IPS-15b (cell line): ENCODE results near the gene DHDH.

Experiments used
- H3K27me3 ChIP-seq: one replicate; pipeline ENCODE4 v1.6.1; 2013; ENCODE audit warnings: low read length; ENCODE audit not compliant: control insufficient read depth, insufficient read depth
- H3K36me3 ChIP-seq: one replicate; pipeline ENCODE4 v1.6.1; 2013; ENCODE audit warnings: low read length; ENCODE audit not compliant: control insufficient read depth, insufficient read depth
- H3K4me1 ChIP-seq: one replicate; pipeline ENCODE4 v1.6.1; 2013; ENCODE audit warnings: mild to moderate bottlenecking, low read length; ENCODE audit not compliant: control insufficient read depth, insufficient read depth
- H3K4me3 ChIP-seq: one replicate; pipeline ENCODE4 v1.5.1; 2013; ENCODE audit warnings: low read depth, low read length
- H3K9ac ChIP-seq: one replicate; pipeline ENCODE4 v1.6.1; 2013; ENCODE audit warnings: low read depth, mild to moderate bottlenecking, low read length
- H3K9me3 ChIP-seq: one replicate; pipeline ENCODE4 v1.6.1; 2013; ENCODE audit warnings: mild to moderate bottlenecking, low read length; ENCODE audit not compliant: control insufficient read depth, insufficient read depth

DHDH gene

DNA sequence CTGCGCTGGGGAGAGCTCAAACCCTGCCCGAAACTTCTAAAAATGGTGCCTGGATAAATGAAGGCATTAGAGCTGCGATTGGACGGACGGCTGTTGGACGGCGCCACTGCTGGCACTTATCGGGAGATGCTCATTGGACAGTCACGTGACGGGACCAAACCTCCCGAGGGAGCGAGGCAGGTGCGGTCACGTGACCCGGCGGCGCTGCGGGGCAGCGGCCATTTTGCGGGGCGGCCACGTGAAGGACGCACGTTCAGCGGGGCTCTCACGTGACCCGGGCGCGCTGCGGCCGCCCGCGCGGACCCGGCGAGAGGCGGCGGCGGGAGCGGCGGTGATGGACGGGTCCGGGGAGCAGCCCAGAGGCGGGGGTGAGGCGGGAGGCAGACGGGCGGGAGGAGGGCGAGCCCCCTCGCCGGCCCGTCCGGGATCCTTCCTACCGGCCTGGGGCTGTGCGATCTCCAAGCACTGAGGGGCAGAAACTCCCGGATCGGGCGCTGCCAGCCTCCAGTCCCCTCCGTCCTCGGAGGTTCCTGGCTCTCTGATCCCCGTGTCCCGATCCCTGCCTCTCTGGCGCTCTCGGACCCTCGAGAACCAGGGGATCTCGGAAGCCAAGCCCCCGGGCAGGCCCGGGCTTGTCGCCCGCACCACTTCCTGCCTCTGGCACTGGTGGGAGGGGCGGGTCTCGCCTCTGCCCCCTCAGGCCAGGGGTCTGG is 21.3 kb downstream of the DHDH start, which contains the start of gene BAX:
Gene BAX, plus strand, starts transcription at position 281 of the 713 bp plus-strand sequence. Its CDS starts 54 bp downstream, at position 335.
- Histone ChIP-seq H3K9me3 (no peaks in the 10 kb centered on the region), H3K9ac (peak within 1 kb of the TSS; percentile 98), H3K4me3 (peak within 1 kb of the TSS; percentile 86), H3K4me1 (peaks cover 3% of the 10 kb centered on the region), H3K27me3 (no peaks in the 10 kb centered on the region), H3K36me3 (peaks cover 22% of the 10 kb centered on the region)

DNA sequence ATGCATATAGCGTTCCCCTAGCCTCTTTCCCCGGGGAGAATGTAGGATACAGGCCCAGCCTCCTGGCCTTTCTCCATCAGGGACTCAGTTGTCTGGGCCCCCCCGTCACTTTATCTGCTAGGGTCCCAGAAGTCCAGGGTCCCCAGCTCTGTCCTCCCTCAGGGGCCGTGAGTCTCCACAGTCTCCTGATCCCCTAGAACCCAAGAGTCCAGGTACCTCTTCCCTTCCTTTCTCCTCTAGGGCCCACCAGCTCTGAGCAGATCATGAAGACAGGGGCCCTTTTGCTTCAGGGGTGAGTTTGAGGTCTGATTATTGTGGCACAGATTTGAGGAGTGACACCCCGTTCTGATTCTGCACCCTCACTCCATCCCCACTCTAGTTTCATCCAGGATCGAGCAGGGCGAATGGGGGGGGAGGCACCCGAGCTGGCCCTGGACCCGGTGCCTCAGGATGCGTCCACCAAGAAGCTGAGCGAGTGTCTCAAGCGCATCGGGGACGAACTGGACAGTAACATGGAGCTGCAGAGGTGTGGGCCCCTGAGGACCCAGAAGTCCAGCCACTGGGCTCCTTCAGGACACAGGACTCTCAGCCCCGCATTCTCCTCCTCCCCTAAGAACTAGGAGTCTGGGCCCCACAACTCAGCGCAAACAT is 21.9 kb downstream of the DHDH start:
- H3K9ac ChIP-seq: peak overlapping the region; percentile 98
- peak overlapping the region; percentile 86 for H3K4me3 ChIP-seq
- no peaks in the 10 kb centered on the region for H3K27me3 ChIP-seq
- H3K36me3 ChIP-seq: peaks cover 22% of the 10 kb centered on the region
- no peaks in the 10 kb centered on the region for H3K9me3 ChIP-seq
- peaks cover 3% of the 10 kb centered on the region for H3K4me1 ChIP-seq

DNA sequence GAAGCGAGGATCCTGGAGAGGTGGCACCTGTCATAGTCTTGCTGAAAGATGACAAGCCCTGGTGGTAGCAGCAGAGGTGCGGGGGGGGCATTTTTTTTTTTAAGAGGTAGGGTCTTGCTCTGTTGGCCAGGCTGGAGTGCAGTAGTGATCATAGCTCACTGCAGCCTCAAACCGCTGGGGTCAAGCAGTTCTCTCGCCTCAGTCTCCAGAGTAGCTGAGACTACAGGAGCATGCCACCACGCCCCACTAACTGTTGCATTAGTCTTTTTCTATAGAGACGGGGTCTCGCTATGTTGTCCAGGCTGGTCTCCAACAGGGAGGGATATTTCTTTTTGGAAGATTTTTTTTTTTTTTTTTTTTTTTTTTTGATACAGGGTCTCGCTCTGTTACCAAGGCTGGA is 24.5 kb downstream of the DHDH start:
- no peaks in the 10 kb centered on the region for H3K27me3 ChIP-seq
- H3K9ac ChIP-seq: no peak overlapping the region
- H3K9me3 ChIP-seq: no peaks in the 10 kb centered on the region
- peaks cover 5% of the 10 kb centered on the region for H3K4me1 ChIP-seq
- peaks cover 27% of the 10 kb centered on the region for H3K36me3 ChIP-seq
- no peak overlapping the region for H3K4me3 ChIP-seq

DNA sequence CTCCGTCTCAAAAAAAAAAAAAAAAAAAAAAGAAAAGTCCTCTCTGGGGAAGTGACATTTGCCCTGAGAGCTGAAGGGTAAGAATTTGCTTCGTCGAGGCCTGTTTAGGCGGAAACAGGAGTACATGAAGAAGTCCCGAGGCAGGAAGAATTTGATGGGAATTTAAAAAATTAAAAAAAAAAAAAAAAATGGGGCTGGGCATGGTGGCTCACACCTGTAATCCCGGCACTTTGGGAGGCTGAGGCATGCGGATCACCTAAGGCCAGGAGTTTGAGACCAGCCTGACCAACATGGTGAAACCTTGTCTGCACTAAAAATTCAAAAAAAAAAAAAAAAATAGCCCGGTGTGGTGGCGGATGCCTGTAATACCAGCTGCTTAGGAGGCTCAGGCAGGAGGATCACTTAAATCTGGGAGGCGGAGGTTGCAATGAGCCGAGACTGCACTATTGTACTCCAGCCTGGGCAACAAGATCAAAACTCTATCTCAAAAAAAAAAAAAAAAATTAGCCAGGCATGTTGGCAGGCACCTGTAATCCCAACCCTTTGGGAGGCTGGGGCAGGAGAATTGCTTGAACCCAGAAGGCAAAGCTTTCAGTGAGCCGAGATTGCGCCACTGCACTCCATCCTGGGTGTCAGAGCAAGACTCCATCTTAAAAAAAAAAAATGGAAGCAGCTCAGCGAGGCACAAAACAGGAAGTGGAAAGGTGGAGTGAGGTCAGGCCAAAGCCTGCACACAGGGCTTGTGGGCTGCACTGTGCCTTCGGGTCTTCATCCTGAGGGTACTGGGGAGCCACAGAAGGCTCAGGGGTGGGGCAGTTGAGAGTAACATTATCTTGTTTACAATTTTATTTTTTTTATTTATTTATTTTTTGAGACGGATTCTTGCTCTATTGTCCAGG is 26.1 kb downstream of the DHDH start:
- Histone ChIP-seq H3K27me3 (no peaks in the 10 kb centered on the region), H3K4me1 (peaks cover 11% of the 10 kb centered on the region), H3K36me3 (peaks cover 27% of the 10 kb centered on the region), H3K9me3 (no peaks in the 10 kb centered on the region), H3K9ac (no peak overlapping the region), H3K4me3 (no peak overlapping the region)

DNA sequence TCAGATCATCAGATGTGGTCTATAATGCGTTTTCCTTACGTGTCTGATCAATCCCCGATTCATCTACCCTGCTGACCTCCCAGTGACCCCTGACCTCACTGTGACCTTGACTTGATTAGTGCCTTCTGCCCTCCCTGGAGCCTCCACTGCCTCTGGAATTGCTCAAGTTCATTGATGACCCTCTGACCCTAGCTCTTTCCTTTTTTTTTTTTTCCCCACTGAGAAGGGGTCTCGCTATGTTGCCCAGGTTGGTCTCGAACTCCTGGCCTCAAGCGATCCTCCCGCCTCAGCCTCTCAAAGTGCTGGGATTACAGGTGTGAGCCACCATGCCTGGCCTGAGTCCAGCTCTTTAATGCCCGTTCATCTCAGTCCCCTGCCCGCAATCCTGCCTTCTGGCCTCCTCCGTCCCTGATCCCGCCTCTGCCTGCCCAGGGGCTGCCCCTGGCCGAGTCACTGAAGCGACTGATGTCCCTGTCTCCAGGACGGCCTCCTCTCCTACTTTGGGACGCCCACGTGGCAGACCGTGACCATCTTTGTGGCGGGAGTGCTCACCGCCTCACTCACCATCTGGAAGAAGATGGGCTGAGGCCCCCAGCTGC is 27.7 kb downstream of the DHDH start:
- H3K27me3 ChIP-seq: no peaks in the 10 kb centered on the region
- H3K4me1 ChIP-seq: peaks cover 12% of the 10 kb centered on the region
- H3K4me3 ChIP-seq: no peak overlapping the region
- H3K9ac ChIP-seq: no peak overlapping the region
- no peaks in the 10 kb centered on the region for H3K9me3 ChIP-seq
- H3K36me3 ChIP-seq: peaks cover 24% of the 10 kb centered on the region

DNA sequence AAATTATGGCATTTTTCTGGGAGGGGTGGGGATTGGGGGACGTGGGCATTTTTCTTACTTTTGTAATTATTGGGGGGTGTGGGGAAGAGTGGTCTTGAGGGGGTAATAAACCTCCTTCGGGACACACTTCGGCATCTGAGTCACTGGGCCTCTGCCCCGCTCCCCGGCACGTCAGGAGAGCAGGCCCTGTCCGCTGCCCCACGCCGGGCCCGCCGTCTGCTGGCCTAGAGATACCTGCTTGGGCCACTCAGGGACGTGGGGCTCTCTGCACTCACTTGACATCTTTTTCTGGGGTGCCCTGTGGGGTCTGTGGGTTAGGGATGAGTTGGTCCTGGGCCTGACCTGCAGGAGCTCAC is 28.2 kb downstream of the DHDH start:
- Histone ChIP-seq H3K9me3 (no peaks in the 10 kb centered on the region), H3K9ac (no peak overlapping the region), H3K27me3 (no peaks in the 10 kb centered on the region), H3K4me3 (no peak overlapping the region), H3K36me3 (peaks cover 28% of the 10 kb centered on the region), H3K4me1 (peaks cover 12% of the 10 kb centered on the region)

DNA sequence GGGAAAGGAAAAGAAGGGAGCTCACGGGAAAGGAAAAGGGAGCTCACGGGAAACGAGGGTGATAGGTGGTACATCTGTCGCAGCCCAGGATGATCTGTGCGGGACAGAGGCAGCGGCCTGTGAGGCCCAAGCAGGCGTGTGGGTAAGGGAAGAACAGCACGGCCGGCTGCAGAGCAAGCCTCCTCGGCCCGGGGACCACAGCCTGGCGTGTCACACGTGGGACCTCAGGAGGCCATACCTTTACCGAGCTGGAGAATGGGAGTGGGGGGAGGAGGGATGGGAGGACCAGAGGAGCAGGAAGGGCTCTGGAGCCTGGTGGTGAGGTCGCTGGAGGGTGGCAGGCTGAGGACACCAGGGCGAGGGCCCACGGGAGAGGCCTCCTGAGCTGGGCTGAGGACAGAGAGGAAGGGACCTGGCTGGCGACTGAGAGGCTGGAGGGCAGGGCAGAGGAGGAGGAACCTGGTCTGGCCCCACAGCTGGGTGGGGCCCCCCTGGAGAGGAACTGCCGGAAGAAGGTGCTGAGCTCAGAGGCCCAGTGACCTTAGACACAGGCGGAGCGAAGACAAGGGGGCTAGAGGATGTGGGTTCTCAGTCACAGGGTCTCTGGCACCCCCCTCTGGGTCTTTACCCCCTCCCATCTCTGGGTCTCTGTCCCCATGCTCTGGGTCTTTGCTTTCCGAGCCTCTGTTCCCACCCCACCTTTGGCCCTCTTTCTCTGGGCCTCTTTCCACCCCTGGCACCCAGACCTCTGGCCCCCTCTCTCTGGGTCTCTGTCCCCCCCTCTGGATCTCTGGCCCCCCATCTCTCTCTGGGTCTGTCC is 28.7 kb downstream of the DHDH start:
- H3K4me1 ChIP-seq: peaks cover 12% of the 10 kb centered on the region
- no peak overlapping the region for H3K4me3 ChIP-seq
- H3K9ac ChIP-seq: no peak overlapping the region

DNA sequence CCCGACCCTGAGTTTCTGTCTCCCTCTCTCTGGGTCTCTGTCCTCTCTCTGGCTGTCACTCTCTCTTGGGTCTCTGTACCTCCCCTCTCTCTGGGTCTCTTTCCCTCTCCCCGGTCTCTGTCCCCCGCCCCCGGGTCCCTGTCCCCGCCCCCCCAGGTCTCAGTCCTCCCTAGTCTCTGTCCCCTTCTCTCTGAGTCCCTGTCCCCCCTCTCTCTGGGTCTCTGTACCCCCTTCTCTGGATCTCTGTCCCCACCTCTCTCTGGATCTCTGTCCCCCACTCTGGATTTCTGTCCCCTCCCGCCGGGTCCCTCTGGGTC is 29.3 kb downstream of the DHDH start:
- Histone ChIP-seq H3K9ac (no peak overlapping the region), H3K36me3 (peaks cover 21% of the 10 kb centered on the region), H3K27me3 (no peaks in the 10 kb centered on the region), H3K9me3 (no peaks in the 10 kb centered on the region), H3K4me3 (no peak overlapping the region), H3K4me1 (peaks cover 12% of the 10 kb centered on the region)

More for the DNA sequence above, 28.7 kb downstream of the DHDH start:
- H3K27me3 ChIP-seq: no peaks in the 10 kb centered on the region
- peaks cover 24% of the 10 kb centered on the region for H3K36me3 ChIP-seq
- no peaks in the 10 kb centered on the region for H3K9me3 ChIP-seq

DNA sequence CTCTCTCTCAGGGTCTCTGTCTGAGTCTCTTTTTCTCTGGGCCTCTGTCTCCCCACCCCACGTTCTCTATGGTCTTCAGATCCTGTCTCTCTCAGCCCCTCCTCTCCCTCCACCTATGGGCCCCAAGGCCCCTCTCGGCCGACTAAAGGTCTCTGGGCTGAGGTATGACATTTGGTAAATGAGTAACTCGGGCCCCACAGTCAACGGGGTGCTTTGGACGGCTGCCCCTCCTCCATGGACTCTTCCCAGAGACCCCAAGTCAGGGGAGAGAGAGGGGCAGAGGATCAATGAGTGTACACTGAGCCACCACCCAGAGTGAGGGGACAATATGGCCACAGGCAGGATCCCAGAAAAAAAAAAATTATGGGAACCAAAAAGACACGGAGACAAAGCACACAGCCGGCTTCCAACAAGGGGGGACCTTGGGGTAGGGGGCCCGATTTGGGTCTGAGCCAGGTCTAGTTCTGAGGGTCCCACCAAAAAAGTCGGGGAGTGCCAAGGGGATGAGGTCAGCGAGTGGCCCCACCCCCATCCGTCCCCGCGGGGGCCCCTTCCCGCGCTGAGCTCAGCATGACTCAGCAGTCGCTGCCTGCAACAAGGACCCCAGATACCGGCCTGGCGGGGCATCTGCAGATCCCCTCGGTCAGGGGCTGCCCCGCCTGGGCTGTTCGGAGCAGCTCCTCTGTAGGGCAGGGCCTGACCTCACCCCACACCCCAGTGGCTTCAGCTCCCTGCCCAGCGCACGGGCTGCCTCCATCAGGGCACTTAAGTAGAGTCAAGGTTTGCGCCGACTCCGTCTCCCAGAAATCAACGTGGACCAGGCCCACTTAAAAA is 30.1 kb downstream of the DHDH start:
- Histone ChIP-seq H3K4me3 (peak overlapping the region; percentile 75), H3K4me1 (peaks cover 12% of the 10 kb centered on the region), H3K27me3 (no peaks in the 10 kb centered on the region), H3K9ac (peak overlapping the region; percentile 94), H3K36me3 (peaks cover 19% of the 10 kb centered on the region), H3K9me3 (no peaks in the 10 kb centered on the region)

DNA sequence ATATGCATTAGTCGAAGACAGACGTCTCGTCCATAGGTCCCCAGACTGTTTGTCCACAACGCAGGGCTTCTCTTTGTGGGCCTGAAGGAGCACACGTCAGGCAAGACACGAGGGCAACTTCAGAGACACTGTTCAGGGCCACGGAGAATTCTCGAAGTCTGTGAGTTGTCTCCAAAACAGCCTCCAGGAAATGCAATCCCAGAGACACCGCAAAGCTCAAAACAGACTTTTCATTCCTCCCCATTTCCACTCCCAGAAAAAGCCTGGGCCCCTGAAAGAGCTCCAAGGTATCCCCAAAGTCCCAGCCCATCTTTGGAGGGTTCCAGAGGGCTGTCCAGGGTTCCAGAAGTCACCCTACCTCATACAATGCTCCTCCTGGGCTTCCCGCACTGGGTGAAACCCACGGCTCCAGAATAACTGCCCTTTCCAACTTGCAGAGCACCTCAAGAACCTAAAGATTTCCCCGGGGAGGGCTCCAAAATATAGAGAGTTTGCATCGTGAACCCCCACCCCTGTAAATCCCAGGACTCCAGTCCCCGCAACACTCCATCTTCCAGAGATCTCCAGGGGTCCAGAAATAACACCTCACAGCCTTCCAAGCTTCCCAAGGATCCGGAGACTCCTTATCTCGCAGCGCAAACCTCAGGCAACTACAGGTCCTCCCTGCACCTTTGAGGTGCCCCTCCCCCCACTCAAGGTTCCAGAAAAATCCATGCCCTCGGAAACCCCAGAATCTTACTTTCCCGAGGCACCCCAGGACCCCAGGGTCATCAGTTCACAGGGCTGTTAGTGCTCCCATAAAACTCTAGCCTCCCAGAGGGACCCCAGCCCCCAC is 30.9 kb downstream of the DHDH start:
- Histone ChIP-seq H3K27me3 (no peaks in the 10 kb centered on the region), H3K9ac (peak overlapping the region; percentile 94), H3K9me3 (no peaks in the 10 kb centered on the region), H3K4me3 (peak overlapping the region; percentile 75), H3K4me1 (peaks cover 12% of the 10 kb centered on the region), H3K36me3 (peaks cover 20% of the 10 kb centered on the region)
